ENCODE data around the gene FBXL4. TPM values are rescaled to one million over a fixed set of nuclear protein-coding genes. Genes with fewer than 3 reads are reported as not detected.

FBXL4 gene
- total RNA-seq, 1 donor from 2014 or later = 12.6 TPM

DNA sequence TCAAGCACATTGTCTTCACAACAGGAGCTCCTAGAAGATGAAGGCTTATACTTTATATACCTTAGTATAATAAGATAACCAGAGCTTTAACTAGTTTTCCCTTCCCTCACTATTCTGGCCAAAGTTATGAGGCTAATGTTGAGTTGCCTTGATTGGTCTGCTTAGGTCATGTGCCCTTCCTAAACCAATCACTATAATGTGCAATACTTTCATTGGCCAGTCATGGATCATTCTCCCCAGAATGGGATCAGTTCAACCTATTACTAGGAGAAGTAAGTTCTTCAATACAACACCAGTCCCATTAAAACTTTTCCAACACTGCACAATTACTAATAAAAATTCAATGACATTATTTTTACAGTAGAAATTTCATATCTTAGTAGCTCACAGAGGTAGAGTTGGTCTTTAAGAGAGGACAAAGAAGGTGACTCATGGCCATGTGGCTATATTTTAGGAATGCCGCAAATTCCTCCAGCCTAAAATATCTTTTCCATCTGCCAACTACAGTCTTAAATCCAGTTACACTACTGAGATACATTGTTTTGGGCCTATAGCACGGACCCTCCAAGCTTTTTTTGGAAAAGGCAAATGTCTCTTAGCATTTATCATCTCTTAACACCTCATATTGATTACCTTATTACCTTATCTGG is 125.9 kb downstream of the FBXL4 start:
- no peak overlapping the region for H3K4me3 Mint-ChIP-seq (ENCODE audit: low read depth)
- H3K4me1 Mint-ChIP-seq (ENCODE audit: low read depth) = peaks cover 9% of the 10 kb centered on the region
- DNase-seq (ENCODE audit: low spot score) = no peak
- H3K27ac Mint-ChIP-seq = no peak overlapping the region
- no peaks in the 10 kb centered on the region for H3K9me3 Mint-ChIP-seq
- intact Hi-C loops (cut with micrococcal nuclease) = no loop called here
- H3K27me3 Mint-ChIP-seq (ENCODE audit: low read depth) = peaks cover 61% of the 10 kb centered on the region
- no peaks in the 10 kb centered on the region for H3K36me3 Mint-ChIP-seq (ENCODE audit: low read depth)

Other genes starting within 250 kb of the FBXL4 start
- gene POU3F2, start 113.4 kb downstream of the FBXL4 start, total RNA-seq = not detected in 2 replicates

Data from activated T-helper 2 cell treated with anti-CD3 and anti-CD28 coated beads, Interferon-gamma antibody, Interleukin-2, Interleukin-4, amounts not matched to agents 10 μg/mL and 5 μg/mL and 100 μg/mL, durations not matched to agents 14 hours and 24 hours and 36 hours (primary cell).